Measurements from ENCODE around the gene PMP22.
A peak's percentile ranks its signal among the peaks of the same experiment; 100 is the strongest.
"Not testable (repeated sequence)": the region's sequence is repeated elsewhere in the genome, so short reads cannot be mapped to it uniquely, and the experiment has no call there.

PMP22 gene

GRCh38 chr17:15230866-15231265 is 34.3 kb downstream of the PMP22 start:
- Histone ChIP-seq H3K27ac (ENCODE audit: low read depth, low read length) (no peak overlapping the region), H3K4me1 (ENCODE audit: control insufficient read depth in 5 of 5, insufficient read depth in 5 of 5, low read length in 5 of 5) (peaks cover 0 to 24% (median 22%) of the 10 kb centered on the region in 5 donors), H3K9me3 (ENCODE audit: control insufficient read depth in 5 of 5, low read length in 5 of 5) (no peaks in the 10 kb centered on the region), H3K9ac (ENCODE audit: low read length in 5 of 5) (no peak overlapping the region), H3K4me3 (ENCODE audit: low read depth in 1 of 5, low read length in 5 of 5) (no peak overlapping the region), H3K27me3 (ENCODE audit: control insufficient read depth in 5 of 5, insufficient read depth in 4 of 5, low read length in 5 of 5) (no peaks in the 10 kb centered on the region), H3K36me3 (ENCODE audit: control insufficient read depth in 5 of 5, insufficient read depth in 5 of 5, low read length in 5 of 5) (peaks cover 22 to 75% (median 73%) of the 10 kb centered on the region in 5 donors)

- H3K36me3 ChIP-seq (ENCODE audit: control insufficient read depth in 5 of 5, insufficient read depth in 5 of 5, low read length in 5 of 5); H3K4me3 ChIP-seq (ENCODE audit: low read depth in 1 of 5, low read length in 5 of 5); H3K4me1 ChIP-seq (ENCODE audit: control insufficient read depth in 5 of 5, insufficient read depth in 5 of 5, low read length in 5 of 5); H3K9ac ChIP-seq (ENCODE audit: low read length in 5 of 5); H3K27me3 ChIP-seq (ENCODE audit: control insufficient read depth in 5 of 5, insufficient read depth in 4 of 5, low read length in 5 of 5); H3K27ac ChIP-seq (ENCODE audit: low read depth, low read length); H3K9me3 ChIP-seq (ENCODE audit: control insufficient read depth in 5 of 5, low read length in 5 of 5): not testable (repeated sequence)
Observed at GRCh38 chr17:15221827-15222226, 43.3 kb downstream of the PMP22 start.

GRCh38 chr17:15220785-15221184 is 44.3 kb downstream of the PMP22 start:
- Histone ChIP-seq H3K36me3 (ENCODE audit: control insufficient read depth in 5 of 5, insufficient read depth in 5 of 5, low read length in 5 of 5) (no peaks in the 10 kb centered on the region), H3K9me3 (ENCODE audit: control insufficient read depth in 5 of 5, low read length in 5 of 5) (no peaks in the 10 kb centered on the region), H3K9ac (ENCODE audit: low read length in 5 of 5) (no peak overlapping the region), H3K4me3 (ENCODE audit: low read depth in 1 of 5, low read length in 5 of 5) (no peak overlapping the region), H3K27ac (ENCODE audit: low read depth, low read length) (peak overlapping the region; percentile 29), H3K27me3 (ENCODE audit: control insufficient read depth in 5 of 5, insufficient read depth in 4 of 5, low read length in 5 of 5) (no peaks in the 10 kb centered on the region), H3K4me1 (ENCODE audit: control insufficient read depth in 5 of 5, insufficient read depth in 5 of 5, low read length in 5 of 5) (peaks cover 0 to 5% (median 3%) of the 10 kb centered on the region in 5 donors)

GRCh38 chr17:15216481-15216880 is 48.6 kb downstream of the PMP22 start:
- no peaks in the 10 kb centered on the region for H3K9me3 ChIP-seq (ENCODE audit: control insufficient read depth in 5 of 5, low read length in 5 of 5)
- H3K4me3 ChIP-seq (ENCODE audit: low read depth in 1 of 5, low read length in 5 of 5) = no peak overlapping the region
- H3K36me3 ChIP-seq (ENCODE audit: control insufficient read depth in 5 of 5, insufficient read depth in 5 of 5, low read length in 5 of 5) = no peaks in the 10 kb centered on the region
- no peaks in the 10 kb centered on the region for H3K27me3 ChIP-seq (ENCODE audit: control insufficient read depth in 5 of 5, insufficient read depth in 4 of 5, low read length in 5 of 5)
- H3K27ac ChIP-seq (ENCODE audit: low read depth, low read length) = no peak overlapping the region
- peaks cover 0 to 5% (median 3%) of the 10 kb centered on the region in 5 donors for H3K4me1 ChIP-seq (ENCODE audit: control insufficient read depth in 5 of 5, insufficient read depth in 5 of 5, low read length in 5 of 5)
- H3K9ac ChIP-seq (ENCODE audit: low read length in 5 of 5) = no peak overlapping the region

- Histone ChIP-seq H3K27ac (ENCODE audit: low read depth, low read length) (no peak overlapping the region), H3K4me1 (ENCODE audit: control insufficient read depth in 5 of 5, insufficient read depth in 5 of 5, low read length in 5 of 5) (no peaks in the 10 kb centered on the region), H3K4me3 (ENCODE audit: low read depth in 1 of 5, low read length in 5 of 5) (no peak overlapping the region), H3K36me3 (ENCODE audit: control insufficient read depth in 5 of 5, insufficient read depth in 5 of 5, low read length in 5 of 5) (no peaks in the 10 kb centered on the region), H3K27me3 (ENCODE audit: control insufficient read depth in 5 of 5, insufficient read depth in 4 of 5, low read length in 5 of 5) (no peaks in the 10 kb centered on the region), H3K9me3 (ENCODE audit: control insufficient read depth in 5 of 5, low read length in 5 of 5) (no peaks in the 10 kb centered on the region), H3K9ac (ENCODE audit: low read length in 5 of 5) (no peak overlapping the region)
Observed at GRCh38 chr17:15213381-15214087, 51.6 kb downstream of the PMP22 start.

- no peak overlapping the region for H3K4me3 ChIP-seq (ENCODE audit: low read depth in 1 of 5, low read length in 5 of 5)
- no peak overlapping the region for H3K27ac ChIP-seq (ENCODE audit: low read depth, low read length)
- no peaks in the 10 kb centered on the region for H3K4me1 ChIP-seq (ENCODE audit: control insufficient read depth in 5 of 5, insufficient read depth in 5 of 5, low read length in 5 of 5)
- H3K9ac ChIP-seq (ENCODE audit: low read length in 5 of 5) = no peak overlapping the region
- no peaks in the 10 kb centered on the region for H3K27me3 ChIP-seq (ENCODE audit: control insufficient read depth in 5 of 5, insufficient read depth in 4 of 5, low read length in 5 of 5)
- no peaks in the 10 kb centered on the region for H3K36me3 ChIP-seq (ENCODE audit: control insufficient read depth in 5 of 5, insufficient read depth in 5 of 5, low read length in 5 of 5)
- no peaks in the 10 kb centered on the region for H3K9me3 ChIP-seq (ENCODE audit: control insufficient read depth in 5 of 5, low read length in 5 of 5)
Observed at GRCh38 chr17:15210247-15210646, 54.9 kb downstream of the PMP22 start.

- peaks cover 3 to 21% (median 12%) of the 10 kb centered on the region in 5 donors for H3K9me3 ChIP-seq (ENCODE audit: control insufficient read depth in 5 of 5, low read length in 5 of 5)
- not testable (repeated sequence) for H3K4me1 ChIP-seq (ENCODE audit: control insufficient read depth in 5 of 5, insufficient read depth in 5 of 5, low read length in 5 of 5); H3K27me3 ChIP-seq (ENCODE audit: control insufficient read depth in 5 of 5, insufficient read depth in 4 of 5, low read length in 5 of 5); H3K9ac ChIP-seq (ENCODE audit: low read length in 5 of 5); H3K36me3 ChIP-seq (ENCODE audit: control insufficient read depth in 5 of 5, insufficient read depth in 5 of 5, low read length in 5 of 5); H3K27ac ChIP-seq (ENCODE audit: low read depth, low read length); H3K4me3 ChIP-seq (ENCODE audit: low read depth in 1 of 5, low read length in 5 of 5)
Observed at GRCh38 chr17:15203062-15203461, 62.1 kb downstream of the PMP22 start.

- not testable (repeated sequence) for H3K4me3 ChIP-seq (ENCODE audit: low read depth in 1 of 5, low read length in 5 of 5); H3K27me3 ChIP-seq (ENCODE audit: control insufficient read depth in 5 of 5, insufficient read depth in 4 of 5, low read length in 5 of 5); H3K27ac ChIP-seq (ENCODE audit: low read depth, low read length); H3K4me1 ChIP-seq (ENCODE audit: control insufficient read depth in 5 of 5, insufficient read depth in 5 of 5, low read length in 5 of 5); H3K36me3 ChIP-seq (ENCODE audit: control insufficient read depth in 5 of 5, insufficient read depth in 5 of 5, low read length in 5 of 5); H3K9ac ChIP-seq (ENCODE audit: low read length in 5 of 5)
- H3K9me3 ChIP-seq (ENCODE audit: control insufficient read depth in 5 of 5, low read length in 5 of 5) = peaks cover 3 to 24% (median 16%) of the 10 kb centered on the region in 5 donors
Observed at GRCh38 chr17:15200574-15200973, 64.6 kb downstream of the PMP22 start.

- Histone ChIP-seq H3K27ac (ENCODE audit: low read depth, low read length) (no peak overlapping the region), H3K9ac (ENCODE audit: low read length in 5 of 5) (no peak overlapping the region), H3K4me1 (ENCODE audit: control insufficient read depth in 5 of 5, insufficient read depth in 5 of 5, low read length in 5 of 5) (no peaks in the 10 kb centered on the region), H3K27me3 (ENCODE audit: control insufficient read depth in 5 of 5, insufficient read depth in 4 of 5, low read length in 5 of 5) (no peaks in the 10 kb centered on the region), H3K36me3 (ENCODE audit: control insufficient read depth in 5 of 5, insufficient read depth in 5 of 5, low read length in 5 of 5) (no peaks in the 10 kb centered on the region), H3K4me3 (ENCODE audit: low read depth in 1 of 5, low read length in 5 of 5) (no peak overlapping the region), H3K9me3 (ENCODE audit: control insufficient read depth in 5 of 5, low read length in 5 of 5) (peaks cover 3 to 24% (median 16%) of the 10 kb centered on the region in 5 donors)
Observed at GRCh38 chr17:15197229-15197628, 67.9 kb downstream of the PMP22 start.

GRCh38 chr17:15194859-15195277 is 70.3 kb downstream of the PMP22 start:
- no peak overlapping the region for H3K27ac ChIP-seq (ENCODE audit: low read depth, low read length)
- no peaks in the 10 kb centered on the region for H3K36me3 ChIP-seq (ENCODE audit: control insufficient read depth in 5 of 5, insufficient read depth in 5 of 5, low read length in 5 of 5)
- H3K9ac ChIP-seq (ENCODE audit: low read length in 5 of 5) = no peak overlapping the region
- peaks cover 0 to 14% (median 11%) of the 10 kb centered on the region in 5 donors for H3K9me3 ChIP-seq (ENCODE audit: control insufficient read depth in 5 of 5, low read length in 5 of 5)
- H3K27me3 ChIP-seq (ENCODE audit: control insufficient read depth in 5 of 5, insufficient read depth in 4 of 5, low read length in 5 of 5) = no peaks in the 10 kb centered on the region
- no peaks in the 10 kb centered on the region for H3K4me1 ChIP-seq (ENCODE audit: control insufficient read depth in 5 of 5, insufficient read depth in 5 of 5, low read length in 5 of 5)
- no peak overlapping the region for H3K4me3 ChIP-seq (ENCODE audit: low read depth in 1 of 5, low read length in 5 of 5)

Measured in subcutaneous abdominal adipose tissue (tissue), 5 donors.